Measurements from ENCODE around the gene ALX3. TPM values are rescaled to one million over a fixed set of nuclear protein-coding genes. Genes with fewer than 3 reads are reported as not detected.

The ALX3 gene
- total RNA-seq, 1 experiment from 2014 or later, result 0.15 TPM

DNA sequence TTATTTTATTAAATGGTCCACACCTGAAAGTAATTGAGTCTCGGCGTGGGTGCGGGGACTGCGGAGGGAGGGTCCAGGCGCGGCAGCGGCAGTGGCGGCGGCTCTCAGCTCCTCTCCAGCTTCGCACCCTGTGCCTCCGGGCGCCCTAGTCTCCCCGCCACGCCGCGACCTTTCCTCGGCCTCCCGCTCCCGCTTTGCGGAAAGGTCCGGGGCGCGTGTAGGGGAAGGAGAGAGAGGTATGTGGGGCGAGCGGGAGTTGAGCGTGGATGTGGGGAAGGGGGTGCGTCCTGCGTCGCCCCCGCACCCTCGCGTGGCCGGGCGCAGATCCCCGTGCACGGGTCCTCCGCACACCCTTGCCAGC is 13.4 kb upstream of the ALX3 start (continued):
- TF ChIP-seq ZNF138 (CRISPR knock-in tag; conservative IDR thresholded peaks at IDR 0.05), result no peak
- TF ChIP-seq, protein P1, sequence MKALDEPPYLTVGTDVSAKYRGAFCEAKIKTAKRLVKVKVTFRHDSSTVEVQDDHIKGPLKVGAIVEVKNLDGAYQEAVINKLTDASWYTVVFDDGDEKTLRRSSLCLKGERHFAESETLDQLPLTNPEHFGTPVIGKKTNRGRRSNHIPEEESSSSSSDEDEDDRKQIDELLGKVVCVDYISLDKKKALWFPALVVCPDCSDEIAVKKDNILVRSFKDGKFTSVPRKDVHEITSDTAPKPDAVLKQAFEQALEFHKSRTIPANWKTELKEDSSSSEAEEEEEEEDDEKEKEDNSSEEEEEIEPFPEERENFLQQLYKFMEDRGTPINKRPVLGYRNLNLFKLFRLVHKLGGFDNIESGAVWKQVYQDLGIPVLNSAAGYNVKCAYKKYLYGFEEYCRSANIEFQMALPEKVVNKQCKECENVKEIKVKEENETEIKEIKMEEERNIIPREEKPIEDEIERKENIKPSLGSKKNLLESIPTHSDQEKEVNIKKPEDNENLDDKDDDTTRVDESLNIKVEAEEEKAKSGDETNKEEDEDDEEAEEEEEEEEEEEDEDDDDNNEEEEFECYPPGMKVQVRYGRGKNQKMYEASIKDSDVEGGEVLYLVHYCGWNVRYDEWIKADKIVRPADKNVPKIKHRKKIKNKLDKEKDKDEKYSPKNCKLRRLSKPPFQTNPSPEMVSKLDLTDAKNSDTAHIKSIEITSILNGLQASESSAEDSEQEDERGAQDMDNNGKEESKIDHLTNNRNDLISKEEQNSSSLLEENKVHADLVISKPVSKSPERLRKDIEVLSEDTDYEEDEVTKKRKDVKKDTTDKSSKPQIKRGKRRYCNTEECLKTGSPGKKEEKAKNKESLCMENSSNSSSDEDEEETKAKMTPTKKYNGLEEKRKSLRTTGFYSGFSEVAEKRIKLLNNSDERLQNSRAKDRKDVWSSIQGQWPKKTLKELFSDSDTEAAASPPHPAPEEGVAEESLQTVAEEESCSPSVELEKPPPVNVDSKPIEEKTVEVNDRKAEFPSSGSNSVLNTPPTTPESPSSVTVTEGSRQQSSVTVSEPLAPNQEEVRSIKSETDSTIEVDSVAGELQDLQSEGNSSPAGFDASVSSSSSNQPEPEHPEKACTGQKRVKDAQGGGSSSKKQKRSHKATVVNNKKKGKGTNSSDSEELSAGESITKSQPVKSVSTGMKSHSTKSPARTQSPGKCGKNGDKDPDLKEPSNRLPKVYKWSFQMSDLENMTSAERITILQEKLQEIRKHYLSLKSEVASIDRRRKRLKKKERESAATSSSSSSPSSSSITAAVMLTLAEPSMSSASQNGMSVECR (CRISPR knock-in tag; IDR thresholded peaks at IDR 0.05; ENCODE audit: borderline replicate concordance), result no peak
- TF ChIP-seq SP1 (CRISPR knock-in tag; conservative IDR thresholded peaks at IDR 0.05), result no peak
- no peak for TF ChIP-seq ZNF423 (CRISPR knock-in tag; IDR thresholded peaks at IDR 0.05)

- DNase-seq (ENCODE audit: low spot score), result no peak
- H3K27ac Mint-ChIP-seq, result no peak overlapping the region
- peaks cover 27% of the 10 kb centered on the region for H3K4me1 Mint-ChIP-seq
- no peak; the same call in 1 of the 2 replicates for ATAC-seq
- H3K4me3 Mint-ChIP-seq, result peak overlapping the region; percentile 65
- H3K9me3 Mint-ChIP-seq, result no peaks in the 10 kb centered on the region
- H3K36me3 Mint-ChIP-seq, result no peaks in the 10 kb centered on the region
- POLR2A ChIA-PET, result no interaction called here
- H3K27me3 Mint-ChIP-seq (ENCODE audit: low read depth), result peaks cover 96% of the 10 kb centered on the region
- CTCF ChIA-PET, result interaction anchor here (0.7 to 3.9 kb wide), 5 partner anchors 11 to 33 kb away, joined by 3 to 22 read pairs (median 13); no protein-coding TSS in a partner anchor
- TF ChIP-seq, protein P2, sequence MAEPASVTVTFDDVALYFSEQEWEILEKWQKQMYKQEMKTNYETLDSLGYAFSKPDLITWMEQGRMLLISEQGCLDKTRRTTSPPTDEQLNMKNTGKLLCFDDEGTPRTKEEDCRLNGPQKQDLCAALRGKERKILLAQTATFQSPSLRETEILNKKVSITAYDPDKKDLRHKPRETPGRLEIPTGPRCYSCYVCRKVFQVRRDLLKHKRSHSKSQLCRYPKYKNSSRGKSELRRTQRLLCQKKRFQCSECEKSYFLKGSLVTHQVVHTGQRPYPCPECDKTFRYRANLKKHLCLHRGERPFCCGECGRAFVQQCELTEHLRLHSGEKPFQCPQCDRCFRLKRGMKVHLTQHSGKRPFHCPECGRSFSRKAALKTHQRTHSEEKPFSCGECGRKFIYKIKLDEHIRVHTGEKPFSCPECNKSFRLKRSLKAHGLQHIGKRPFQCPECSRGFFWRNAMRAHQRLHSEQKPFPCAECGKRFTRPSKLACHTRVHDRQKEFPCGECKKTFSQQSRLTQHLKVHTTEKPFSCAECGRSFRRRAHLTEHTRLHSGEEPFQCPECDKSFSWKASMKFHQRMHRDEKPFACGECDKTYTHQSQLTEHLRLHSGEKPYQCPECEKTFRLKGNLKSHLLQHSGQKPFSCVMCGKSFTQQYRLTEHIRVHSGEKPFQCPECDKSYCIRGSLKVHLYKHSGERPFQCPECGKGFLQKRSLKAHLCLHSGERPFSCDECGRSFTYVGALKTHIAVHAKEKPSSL (CRISPR knock-in tag; conservative IDR thresholded peaks at IDR 0.05), result no peak
- TF ChIP-seq, protein P3, sequence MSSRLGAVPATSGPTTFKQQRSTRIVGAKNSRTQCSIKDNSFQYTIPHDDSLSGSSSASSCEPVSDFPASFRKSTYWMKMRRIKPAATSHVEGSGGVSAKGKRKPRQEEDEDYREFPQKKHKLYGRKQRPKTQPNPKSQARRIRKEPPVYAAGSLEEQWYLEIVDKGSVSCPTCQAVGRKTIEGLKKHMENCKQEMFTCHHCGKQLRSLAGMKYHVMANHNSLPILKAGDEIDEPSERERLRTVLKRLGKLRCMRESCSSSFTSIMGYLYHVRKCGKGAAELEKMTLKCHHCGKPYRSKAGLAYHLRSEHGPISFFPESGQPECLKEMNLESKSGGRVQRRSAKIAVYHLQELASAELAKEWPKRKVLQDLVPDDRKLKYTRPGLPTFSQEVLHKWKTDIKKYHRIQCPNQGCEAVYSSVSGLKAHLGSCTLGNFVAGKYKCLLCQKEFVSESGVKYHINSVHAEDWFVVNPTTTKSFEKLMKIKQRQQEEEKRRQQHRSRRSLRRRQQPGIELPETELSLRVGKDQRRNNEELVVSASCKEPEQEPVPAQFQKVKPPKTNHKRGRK (CRISPR knock-in tag; IDR thresholded peaks at IDR 0.05; ENCODE audit: borderline replicate concordance), result no peak
- TF ChIP-seq ZNF263 (CRISPR knock-in tag; IDR thresholded peaks at IDR 0.05; ENCODE audit: low read depth) (no peak), ZNF317 (CRISPR knock-in tag; IDR thresholded peaks at IDR 0.05; ENCODE audit: borderline replicate concordance, low read depth) (no peak), FOXP1 (CRISPR knock-in tag; IDR thresholded peaks at IDR 0.05; ENCODE audit: borderline replicate concordance) (no peak), RORB (CRISPR knock-in tag; IDR thresholded peaks at IDR 0.05) (no peak), SP1 (CRISPR knock-in tag; conservative IDR thresholded peaks at IDR 0.05) (no peak), ZNF671 (CRISPR knock-in tag; IDR thresholded peaks at IDR 0.05) (no peak), ATF3 (CRISPR knock-in tag; conservative IDR thresholded peaks at IDR 0.05) (no peak), CDX4 (CRISPR knock-in tag; IDR thresholded peaks at IDR 0.05; ENCODE audit: borderline replicate concordance) (no peak), RELA (CRISPR knock-in tag; IDR thresholded peaks at IDR 0.05; ENCODE audit: borderline replicate concordance) (no peak), CBFB (CRISPR knock-in tag; IDR thresholded peaks at IDR 0.05; ENCODE audit: low read depth) (no peak)
- TF ChIP-seq, protein P4, sequence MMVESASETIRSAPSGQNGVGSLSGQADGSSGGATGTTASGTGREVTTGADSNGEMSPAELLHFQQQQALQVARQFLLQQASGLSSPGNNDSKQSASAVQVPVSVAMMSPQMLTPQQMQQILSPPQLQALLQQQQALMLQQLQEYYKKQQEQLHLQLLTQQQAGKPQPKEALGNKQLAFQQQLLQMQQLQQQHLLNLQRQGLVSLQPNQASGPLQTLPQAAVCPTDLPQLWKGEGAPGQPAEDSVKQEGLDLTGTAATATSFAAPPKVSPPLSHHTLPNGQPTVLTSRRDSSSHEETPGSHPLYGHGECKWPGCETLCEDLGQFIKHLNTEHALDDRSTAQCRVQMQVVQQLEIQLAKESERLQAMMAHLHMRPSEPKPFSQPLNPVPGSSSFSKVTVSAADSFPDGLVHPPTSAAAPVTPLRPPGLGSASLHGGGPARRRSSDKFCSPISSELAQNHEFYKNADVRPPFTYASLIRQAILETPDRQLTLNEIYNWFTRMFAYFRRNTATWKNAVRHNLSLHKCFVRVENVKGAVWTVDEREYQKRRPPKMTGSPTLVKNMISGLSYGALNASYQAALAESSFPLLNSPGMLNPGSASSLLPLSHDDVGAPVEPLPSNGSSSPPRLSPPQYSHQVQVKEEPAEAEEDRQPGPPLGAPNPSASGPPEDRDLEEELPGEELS (CRISPR knock-in tag; IDR thresholded peaks at IDR 0.05), result no peak
- TF ChIP-seq, protein P1 (CRISPR knock-in tag; IDR thresholded peaks at IDR 0.05; ENCODE audit: borderline replicate concordance), result no peak
- TF ChIP-seq, protein P5, sequence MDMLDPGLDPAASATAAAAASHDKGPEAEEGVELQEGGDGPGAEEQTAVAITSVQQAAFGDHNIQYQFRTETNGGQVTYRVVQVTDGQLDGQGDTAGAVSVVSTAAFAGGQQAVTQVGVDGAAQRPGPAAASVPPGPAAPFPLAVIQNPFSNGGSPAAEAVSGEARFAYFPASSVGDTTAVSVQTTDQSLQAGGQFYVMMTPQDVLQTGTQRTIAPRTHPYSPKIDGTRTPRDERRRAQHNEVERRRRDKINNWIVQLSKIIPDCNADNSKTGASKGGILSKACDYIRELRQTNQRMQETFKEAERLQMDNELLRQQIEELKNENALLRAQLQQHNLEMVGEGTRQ (CRISPR knock-in tag; IDR thresholded peaks at IDR 0.05), result no peak
Measured at GRCh38 chr1:110083061-110083865, 12.8 kb upstream of the ALX3 start.

All from WTC11 (cell line).